DOHH2 (cell line): ENCODE results near the gene TMEM156.

ENCODE experiments used
- H3F3A ChIP-seq: fragments of 200-600 bp; sonication (generic), shearing (Covaris generic); 2 replicates; pipeline ENCODE4 v1.6.0; 2016; ENCODE audit warnings: antibody characterized with exemption, mild to moderate bottlenecking; ENCODE audit not compliant: control insufficient read depth, insufficient read depth
- H3K27ac ChIP-seq: fragments of 200-600 bp; sonication (generic); 2 replicates; pipeline ENCODE4 v1.5.1; 2014; ENCODE audit warnings: low read depth, mild to moderate bottlenecking, low read length, moderate library complexity
- H3K27me3 ChIP-seq: fragments of 200-600 bp; sonication (generic); 2 replicates; pipeline ENCODE4 v1.6.1; 2014; ENCODE audit warnings: mild to moderate bottlenecking, low read length, mixed read lengths; ENCODE audit not compliant: control insufficient read depth
- H3K36me3 ChIP-seq: fragments of 200-600 bp; sonication (generic); 2 replicates; pipeline ENCODE4 v1.6.1; 2014; ENCODE audit warnings: mild to moderate bottlenecking, low read length, moderate library complexity, mixed read lengths; ENCODE audit not compliant: control insufficient read depth
- H3K4me1 ChIP-seq: fragments of 200-600 bp; sonication (generic); 2 replicates; pipeline ENCODE4 v1.6.1; 2014; ENCODE audit warnings: mild to moderate bottlenecking, low read length, mixed read lengths; ENCODE audit not compliant: control insufficient read depth
- H3K4me2 ChIP-seq: fragments of 200-600 bp; sonication (generic); 2 replicates; pipeline ENCODE4 v1.6.0; 2014; ENCODE audit warnings: mild to moderate bottlenecking, low read length, moderate library complexity
- H3K4me3 ChIP-seq: fragments of 200-600 bp; sonication (generic); 2 replicates; pipeline ENCODE4 v1.5.1; 2014; ENCODE audit warnings: mild to moderate bottlenecking, low read length, mixed read lengths
- H3K79me2 ChIP-seq: fragments of 200-600 bp; sonication (generic); 2 replicates; pipeline ENCODE4 v1.6.1; 2014; ENCODE audit warnings: mild to moderate bottlenecking, low read length, mixed read lengths; ENCODE audit not compliant: control insufficient read depth
- H3K9me2 ChIP-seq: fragments of 200-600 bp; sonication (generic); replicated peaks from 2 replicates; pipeline ENCODE4 v1.6.1; 2014; ENCODE audit warnings: mild to moderate bottlenecking, low read length, mixed read lengths; ENCODE audit not compliant: control insufficient read depth
- H3K9me3 ChIP-seq: fragments of 200-600 bp; sonication (generic); 2 replicates; pipeline ENCODE4 v1.6.1; 2014; ENCODE audit warnings: antibody characterized with exemption, low read length, mixed read lengths; ENCODE audit not compliant: control insufficient read depth, insufficient read depth
- H4K20me1 ChIP-seq: fragments of 200-600 bp; sonication (generic); 2 replicates; pipeline ENCODE4 v1.6.0; 2014; ENCODE audit warnings: low read depth, mild to moderate bottlenecking, antibody characterized with exemption, low read length, moderate library complexity; ENCODE audit not compliant: control insufficient read depth, insufficient read depth
- EZH2phosphoT487 ChIP-seq: fragments of 200-600 bp; sonication (generic); IDR thresholded peaks from 2 replicates; pipeline ENCODE4 v1.6.1; 2017; ENCODE audit warnings: borderline replicate concordance, mild to moderate bottlenecking, antibody characterized with exemption, low read length, moderate library complexity, mixed read lengths
- TF ChIP-seq, protein P1 (sequence below): fragments of 200-600 bp; sonication (generic); IDR thresholded peaks from one replicate; pipeline ENCODE4 v1.5.1; 2014; ENCODE audit warnings: antibody characterized with exemption, mild to moderate bottlenecking, low read depth, low read length; ENCODE audit not compliant: poor library complexity, severe bottlenecking

Gene TMEM156

GRCh38 chr4:38921151-38921550 is 111.1 kb downstream of the TMEM156 start:
- Histone ChIP-seq H3K4me2 (no peak overlapping the region), H3K27ac (no peak overlapping the region), H3K36me3 (no peaks in the 10 kb centered on the region), H3K79me2 (no peaks in the 10 kb centered on the region), H3K4me3 (no peak overlapping the region), H3K9me3 (no peaks in the 10 kb centered on the region), H4K20me1 (no peaks in the 10 kb centered on the region), H3K4me1 (no peaks in the 10 kb centered on the region), H3K9me2 (no peaks in the 10 kb centered on the region), H3F3A (no peaks in the 10 kb centered on the region), H3K27me3 (no peaks in the 10 kb centered on the region; the same call in 1 of the 2 replicates)
- TF ChIP-seq, protein P1, sequence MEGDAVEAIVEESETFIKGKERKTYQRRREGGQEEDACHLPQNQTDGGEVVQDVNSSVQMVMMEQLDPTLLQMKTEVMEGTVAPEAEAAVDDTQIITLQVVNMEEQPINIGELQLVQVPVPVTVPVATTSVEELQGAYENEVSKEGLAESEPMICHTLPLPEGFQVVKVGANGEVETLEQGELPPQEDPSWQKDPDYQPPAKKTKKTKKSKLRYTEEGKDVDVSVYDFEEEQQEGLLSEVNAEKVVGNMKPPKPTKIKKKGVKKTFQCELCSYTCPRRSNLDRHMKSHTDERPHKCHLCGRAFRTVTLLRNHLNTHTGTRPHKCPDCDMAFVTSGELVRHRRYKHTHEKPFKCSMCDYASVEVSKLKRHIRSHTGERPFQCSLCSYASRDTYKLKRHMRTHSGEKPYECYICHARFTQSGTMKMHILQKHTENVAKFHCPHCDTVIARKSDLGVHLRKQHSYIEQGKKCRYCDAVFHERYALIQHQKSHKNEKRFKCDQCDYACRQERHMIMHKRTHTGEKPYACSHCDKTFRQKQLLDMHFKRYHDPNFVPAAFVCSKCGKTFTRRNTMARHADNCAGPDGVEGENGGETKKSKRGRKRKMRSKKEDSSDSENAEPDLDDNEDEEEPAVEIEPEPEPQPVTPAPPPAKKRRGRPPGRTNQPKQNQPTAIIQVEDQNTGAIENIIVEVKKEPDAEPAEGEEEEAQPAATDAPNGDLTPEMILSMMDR, result no peak
- TF ChIP-seq EZH2phosphoT487, result no peak

- Histone ChIP-seq H4K20me1 (no peaks in the 10 kb centered on the region), H3K9me3 (no peaks in the 10 kb centered on the region), H3K4me3 (no peak overlapping the region), H3K27ac (no peak overlapping the region), H3K9me2 (no peaks in the 10 kb centered on the region), H3F3A (no peaks in the 10 kb centered on the region), H3K27me3 (no peaks in the 10 kb centered on the region; the same call in 1 of the 2 replicates), H3K4me1 (no peaks in the 10 kb centered on the region), H3K4me2 (no peak overlapping the region), H3K36me3 (no peaks in the 10 kb centered on the region), H3K79me2 (no peaks in the 10 kb centered on the region)
- TF ChIP-seq, protein P1, result no peak
- no peak for TF ChIP-seq EZH2phosphoT487
These were observed 111.5 kb downstream of the TMEM156 start for GRCh38 chr4:38920677-38921076.

GRCh38 chr4:38920186-38920585 is 112.0 kb downstream of the TMEM156 start:
- Histone ChIP-seq H3K27me3 (no peaks in the 10 kb centered on the region; the same call in 1 of the 2 replicates), H3K4me3 (no peak overlapping the region), H3K36me3 (no peaks in the 10 kb centered on the region), H3K9me2 (no peaks in the 10 kb centered on the region), H3K27ac (no peak overlapping the region), H4K20me1 (no peaks in the 10 kb centered on the region), H3K4me2 (no peak overlapping the region), H3K4me1 (peaks cover under 1% of the 10 kb centered on the region), H3K79me2 (no peaks in the 10 kb centered on the region), H3F3A (no peaks in the 10 kb centered on the region), H3K9me3 (no peaks in the 10 kb centered on the region)
- TF ChIP-seq, protein P1, result no peak
- TF ChIP-seq EZH2phosphoT487, result no peak
